NCI-H2107 (cell line): ENCODE data around the gene RNF26.

Source experiments
- DNase-seq: peaks from one replicate; lab custom pipeline; 2025; lab: John Stamatoyannopoulos, UW

Gene RNF26

GRCh38 chr11:119334174-119334930 lies at the start of gene RNF26:
Gene RNF26, plus strand, starts transcription at chr11:119334527. Its CDS starts 596 bp downstream, at chr11:119335123.
- DNase-seq, result peak; percentile 92

GRCh38 chr11:119285431-119285830 lies 48.9 kb upstream of the RNF26 start:
- no peak for DNase-seq

GRCh38 chr11:119288219-119288618 lies 46.1 kb upstream of the RNF26 start:
- DNase-seq, result no peak

DNA sequence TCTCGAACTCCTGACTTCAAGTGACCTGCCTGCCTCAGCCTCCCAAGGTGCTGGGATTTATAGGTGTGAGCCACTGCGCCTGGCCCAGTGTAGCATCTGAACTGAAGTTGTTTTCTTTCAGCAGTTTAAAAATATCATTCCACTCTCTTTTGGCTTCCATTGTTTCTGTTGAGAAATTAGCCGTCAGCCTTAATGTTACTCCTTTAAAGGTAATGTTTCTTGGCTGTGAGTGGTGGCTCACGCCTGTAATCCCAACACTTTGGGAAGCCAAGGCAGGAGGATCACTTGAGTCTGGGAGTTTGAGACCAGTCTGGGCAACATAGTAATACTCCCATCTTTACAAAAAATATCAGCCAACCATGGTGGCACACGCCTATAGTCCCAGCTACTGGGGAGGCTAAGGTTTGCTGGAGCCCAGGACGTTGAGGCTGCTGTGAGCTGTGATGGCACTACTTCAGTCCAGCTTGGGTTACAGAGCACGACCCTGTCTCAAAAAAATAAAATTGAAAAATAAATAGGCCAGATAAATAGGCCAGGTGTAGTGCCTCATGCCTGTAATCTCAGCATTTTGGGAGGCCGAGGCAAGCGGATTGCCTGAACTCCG lies 43.3 kb upstream of the RNF26 start:
- no peak for DNase-seq

DNA sequence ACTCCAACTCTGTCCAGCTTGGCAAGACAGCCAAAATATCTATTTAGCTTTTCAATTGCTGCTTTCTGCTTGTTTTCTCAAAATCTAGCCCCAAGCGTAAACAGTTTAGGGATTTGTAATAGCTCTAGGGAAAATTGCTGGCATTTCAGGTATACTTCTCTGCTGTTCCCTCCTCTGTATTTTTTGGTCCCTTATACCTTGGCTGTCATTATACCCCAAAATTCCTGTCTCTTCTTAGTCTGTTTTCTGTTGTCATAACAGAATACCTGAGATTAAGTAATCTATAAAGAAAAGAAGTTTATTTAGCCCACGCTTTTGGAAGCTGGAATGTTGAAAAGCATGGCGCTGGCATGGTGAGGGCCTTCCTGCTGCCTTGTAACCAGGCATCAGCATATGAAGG lies 40.9 kb upstream of the RNF26 start:
- DNase-seq, result no peak

DNA sequence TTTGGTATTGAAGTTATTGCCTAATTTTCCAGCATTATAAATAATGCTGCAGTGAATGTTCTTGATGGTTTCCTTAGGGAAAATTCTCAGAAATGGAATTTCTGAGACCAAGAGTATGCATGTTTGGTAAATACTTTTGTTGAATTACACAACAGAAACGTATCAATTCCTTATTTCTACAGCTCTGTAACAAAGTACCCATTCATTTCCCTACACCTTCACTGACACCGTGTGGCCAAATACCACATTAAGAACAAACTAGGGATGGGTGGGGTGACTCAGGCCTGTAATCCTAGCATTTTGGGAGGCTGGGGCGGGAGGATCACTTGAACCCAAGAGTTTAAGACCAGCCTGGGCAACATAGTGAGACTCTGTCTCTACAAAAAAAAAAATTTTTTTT lies 39.1 kb upstream of the RNF26 start:
- no peak for DNase-seq

- DNase-seq, result no peak
Observed at GRCh38 chr11:119297938-119298337, 36.4 kb upstream of the RNF26 start.

DNA sequence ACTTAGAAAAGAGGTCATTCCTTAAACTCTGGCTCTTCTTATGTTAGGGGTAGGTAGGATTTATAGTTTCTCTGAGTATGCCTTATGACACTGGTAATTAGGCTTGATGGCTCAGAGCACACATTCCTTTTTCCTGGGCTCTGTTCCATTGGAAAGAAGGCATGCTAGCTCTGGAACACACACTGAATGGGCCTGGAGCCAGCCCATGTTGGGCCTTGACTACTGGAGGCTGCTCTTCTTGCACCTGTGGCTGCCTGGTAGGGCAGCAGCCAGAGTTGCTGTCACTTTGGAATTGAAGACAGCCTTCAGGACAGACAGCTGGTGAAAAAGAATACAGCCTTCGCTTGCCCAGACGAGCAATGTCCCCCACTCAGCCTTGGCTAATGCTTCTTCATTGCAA lies 35.6 kb upstream of the RNF26 start:
- DNase-seq, result no peak

- DNase-seq, result no peak
Observed at GRCh38 chr11:119299416-119299815, 34.9 kb upstream of the RNF26 start.

GRCh38 chr11:119300198-119300964 lies 33.9 kb upstream of the RNF26 start:
- DNase-seq, result no peak

GRCh38 chr11:119303227-119303718 lies 31.1 kb upstream of the RNF26 start:
- no peak for DNase-seq

DNA sequence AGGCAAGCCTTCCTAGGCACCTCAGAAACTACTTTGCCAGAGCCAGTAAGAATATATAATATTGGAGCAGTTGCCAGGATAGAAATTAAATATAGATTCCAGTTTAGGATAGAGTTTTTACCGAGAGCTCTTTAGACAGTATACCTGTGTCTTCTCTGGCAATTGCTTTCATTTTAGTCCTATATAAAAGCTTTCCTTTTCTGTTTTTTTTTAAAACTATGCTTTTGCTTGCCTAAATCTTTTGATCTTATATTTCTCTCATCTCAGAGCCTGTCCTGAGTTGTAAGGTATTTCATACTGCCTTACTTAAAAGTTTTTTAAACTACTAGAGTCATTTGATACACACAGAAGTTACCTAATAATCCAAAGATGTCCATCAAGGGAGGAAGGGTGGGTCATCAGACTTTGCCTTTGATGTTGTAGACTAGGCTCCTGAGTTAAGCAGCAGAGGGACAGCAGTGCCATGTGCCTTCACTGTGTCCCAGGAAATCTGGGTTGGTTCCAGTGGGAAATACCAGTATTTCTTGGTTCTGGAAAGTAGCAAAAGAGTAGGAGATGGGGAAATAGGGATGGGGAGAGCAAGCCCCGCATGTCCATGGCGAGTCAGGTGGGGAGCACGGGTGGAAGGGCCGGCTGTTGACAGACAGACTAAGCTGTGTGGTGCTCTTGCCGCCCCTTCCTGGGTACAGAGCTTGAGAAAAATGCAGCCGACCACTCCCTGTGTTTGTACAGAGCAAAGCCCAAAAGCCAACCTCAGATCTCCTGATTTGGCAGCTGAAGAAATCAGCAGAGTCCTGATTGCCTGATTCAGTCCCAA lies 28.6 kb upstream of the RNF26 start:
- no peak for DNase-seq

- DNase-seq, result no peak
Observed at GRCh38 chr11:119306373-119306890, 27.9 kb upstream of the RNF26 start.

GRCh38 chr11:119307219-119307618 lies 27.1 kb upstream of the RNF26 start:
- no peak for DNase-seq

DNA sequence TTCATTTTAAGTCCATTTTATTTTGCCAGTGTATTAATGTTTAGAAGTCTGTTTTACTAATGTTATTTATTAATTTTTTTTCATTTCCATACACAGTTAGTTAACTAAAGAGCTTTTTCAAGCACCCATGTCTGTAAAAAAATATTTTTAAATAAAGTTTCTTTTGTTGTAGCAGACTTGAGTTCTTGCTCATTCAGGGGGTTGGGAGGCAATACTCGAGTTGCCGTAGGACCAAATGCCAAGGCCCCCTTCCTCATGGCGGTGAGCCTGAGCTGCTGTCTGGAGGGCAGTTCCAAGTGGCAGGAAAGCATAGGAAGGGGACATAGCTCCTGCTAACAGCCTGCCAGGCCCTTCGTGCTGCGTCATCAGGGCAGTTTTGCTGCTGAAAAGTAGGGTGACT lies 26.4 kb upstream of the RNF26 start:
- DNase-seq, result no peak

DNA sequence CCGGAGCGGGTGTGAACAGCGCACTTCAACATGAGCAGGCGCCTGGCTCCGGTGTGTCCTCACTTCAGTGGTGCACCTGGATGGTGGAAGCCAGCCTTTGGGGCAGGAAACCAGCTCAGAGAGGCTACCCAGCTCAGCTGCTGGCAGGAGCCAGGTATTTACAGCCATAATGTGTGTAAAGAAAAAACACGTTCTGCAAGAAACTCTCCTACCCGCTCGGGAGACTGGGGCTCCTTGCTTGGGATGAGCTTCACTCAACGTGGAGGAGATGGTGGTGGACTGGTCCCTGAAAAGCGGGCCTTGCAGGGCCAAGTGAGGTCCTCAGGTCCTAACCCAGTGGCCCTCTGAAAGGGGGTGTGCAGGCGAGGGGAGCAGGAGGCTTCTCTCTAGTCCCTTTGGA lies 24.9 kb upstream of the RNF26 start:
- no peak for DNase-seq

GRCh38 chr11:119309953-119310681 lies 24.2 kb upstream of the RNF26 start:
- no peak for DNase-seq

DNA sequence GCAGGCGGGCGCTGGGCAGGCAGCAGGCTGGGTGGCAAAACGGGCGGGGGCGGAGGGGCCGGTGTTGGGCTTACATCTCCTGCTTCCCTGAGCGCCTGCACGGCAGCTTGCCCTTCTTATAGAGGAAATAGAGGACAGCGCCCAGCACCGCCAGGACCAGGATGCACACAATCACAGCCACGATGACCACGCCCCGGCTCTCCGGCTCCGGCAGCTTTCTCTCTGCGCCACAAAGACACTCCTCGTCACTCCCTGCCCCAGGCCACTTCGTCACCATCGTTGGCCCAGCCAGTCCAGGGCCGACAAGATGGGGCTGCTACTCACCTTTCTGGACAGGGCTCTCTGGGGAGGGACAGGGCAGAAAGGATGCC lies 23.7 kb upstream of the RNF26 start:
- no peak for DNase-seq

DNA sequence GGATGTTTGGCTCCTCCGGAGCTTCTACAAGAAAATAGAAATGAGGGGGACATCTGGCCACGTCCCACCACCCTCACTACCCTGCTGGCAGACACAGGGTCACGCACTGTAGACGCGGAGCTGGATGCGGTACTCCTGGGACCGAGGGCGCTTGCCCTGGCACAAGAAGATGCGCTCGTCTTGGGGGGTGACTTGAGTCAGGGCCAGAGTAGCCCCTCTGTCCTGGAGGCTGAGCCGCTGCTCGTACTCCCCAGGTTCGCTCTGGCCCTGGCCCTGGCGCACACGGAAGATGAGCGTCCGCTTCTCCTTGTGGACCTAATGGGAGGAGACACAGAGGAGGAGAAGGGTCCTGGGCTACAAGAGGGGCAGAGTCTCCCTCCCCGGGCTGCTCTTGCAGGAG lies 19.6 kb upstream of the RNF26 start:
- DNase-seq, result no peak

DNA sequence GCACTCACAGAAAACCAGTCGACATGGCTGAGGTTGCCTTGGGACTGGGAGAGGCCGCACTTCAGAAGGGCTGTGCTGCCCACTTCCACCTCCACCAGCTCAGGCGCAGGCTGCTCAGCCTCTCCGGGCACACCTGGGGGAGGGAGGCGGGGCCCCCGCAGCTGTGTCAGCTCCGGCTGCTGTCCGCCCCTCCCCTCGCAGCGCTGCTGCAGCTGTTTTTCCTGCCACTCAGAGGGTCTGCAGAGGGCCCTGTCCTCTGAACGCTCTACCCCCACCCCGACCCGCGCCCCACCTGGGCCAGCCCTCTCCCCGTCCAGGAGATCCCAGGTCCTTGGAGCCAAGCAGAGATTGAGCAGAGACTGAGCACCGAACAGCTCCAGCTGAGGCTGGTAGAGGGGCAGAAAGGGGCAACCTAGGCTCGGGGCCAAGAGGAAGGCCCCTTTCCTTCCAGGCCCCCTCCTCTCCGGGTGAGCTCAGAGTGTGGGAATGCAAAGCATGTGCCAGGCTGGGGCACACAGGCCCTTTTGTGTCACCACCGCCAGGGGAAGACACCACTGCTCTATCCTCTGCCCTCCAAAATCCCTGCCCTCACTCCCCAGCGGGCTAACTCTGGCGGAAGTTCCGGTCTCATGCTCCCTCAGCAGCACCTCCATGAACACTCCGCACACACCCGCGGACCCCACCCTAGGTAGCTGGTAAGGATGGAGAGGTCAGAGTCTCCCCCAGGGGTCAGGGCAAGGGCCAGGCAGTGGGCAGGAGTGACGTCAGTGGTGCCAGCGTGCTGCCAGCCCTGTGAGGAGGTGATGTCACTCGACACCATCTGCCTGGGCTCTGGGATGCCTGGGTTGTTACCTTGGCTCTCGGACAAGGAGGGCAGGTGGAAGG lies 19.0 kb upstream of the RNF26 start:
- no peak for DNase-seq
